GM18951 (cell line): ENCODE results near the gene MAML1.
"Not testable (repeated sequence)": the region's sequence is repeated elsewhere in the genome, so short reads cannot be mapped to it uniquely, and the experiment has no call there.

ENCODE experiments used
- POLR2A ChIP-seq: IDR thresholded peaks from 4 replicates; pipeline ENCODE4 v1.6.1; 2011; ENCODE audit warnings: mild to moderate bottlenecking; ENCODE audit not compliant: insufficient read length, insufficient read depth; ENCODE audit errors: extremely low read depth
- in situ Hi-C: fragments of 300-500 bp; cut with MboI; formaldehyde crosslinking; loops from one replicate; pipeline ENCODE4 v1.12.0; 2022; ENCODE audit warnings: low sequenced_read_pairs, mixed read lengths, inconsistent platforms; ENCODE audit not compliant: unreplicated experiment

Gene MAML1, protein sequence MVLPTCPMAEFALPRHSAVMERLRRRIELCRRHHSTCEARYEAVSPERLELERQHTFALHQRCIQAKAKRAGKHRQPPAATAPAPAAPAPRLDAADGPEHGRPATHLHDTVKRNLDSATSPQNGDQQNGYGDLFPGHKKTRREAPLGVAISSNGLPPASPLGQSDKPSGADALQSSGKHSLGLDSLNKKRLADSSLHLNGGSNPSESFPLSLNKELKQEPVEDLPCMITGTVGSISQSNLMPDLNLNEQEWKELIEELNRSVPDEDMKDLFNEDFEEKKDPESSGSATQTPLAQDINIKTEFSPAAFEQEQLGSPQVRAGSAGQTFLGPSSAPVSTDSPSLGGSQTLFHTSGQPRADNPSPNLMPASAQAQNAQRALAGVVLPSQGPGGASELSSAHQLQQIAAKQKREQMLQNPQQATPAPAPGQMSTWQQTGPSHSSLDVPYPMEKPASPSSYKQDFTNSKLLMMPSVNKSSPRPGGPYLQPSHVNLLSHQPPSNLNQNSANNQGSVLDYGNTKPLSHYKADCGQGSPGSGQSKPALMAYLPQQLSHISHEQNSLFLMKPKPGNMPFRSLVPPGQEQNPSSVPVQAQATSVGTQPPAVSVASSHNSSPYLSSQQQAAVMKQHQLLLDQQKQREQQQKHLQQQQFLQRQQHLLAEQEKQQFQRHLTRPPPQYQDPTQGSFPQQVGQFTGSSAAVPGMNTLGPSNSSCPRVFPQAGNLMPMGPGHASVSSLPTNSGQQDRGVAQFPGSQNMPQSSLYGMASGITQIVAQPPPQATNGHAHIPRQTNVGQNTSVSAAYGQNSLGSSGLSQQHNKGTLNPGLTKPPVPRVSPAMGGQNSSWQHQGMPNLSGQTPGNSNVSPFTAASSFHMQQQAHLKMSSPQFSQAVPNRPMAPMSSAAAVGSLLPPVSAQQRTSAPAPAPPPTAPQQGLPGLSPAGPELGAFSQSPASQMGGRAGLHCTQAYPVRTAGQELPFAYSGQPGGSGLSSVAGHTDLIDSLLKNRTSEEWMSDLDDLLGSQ

DNA sequence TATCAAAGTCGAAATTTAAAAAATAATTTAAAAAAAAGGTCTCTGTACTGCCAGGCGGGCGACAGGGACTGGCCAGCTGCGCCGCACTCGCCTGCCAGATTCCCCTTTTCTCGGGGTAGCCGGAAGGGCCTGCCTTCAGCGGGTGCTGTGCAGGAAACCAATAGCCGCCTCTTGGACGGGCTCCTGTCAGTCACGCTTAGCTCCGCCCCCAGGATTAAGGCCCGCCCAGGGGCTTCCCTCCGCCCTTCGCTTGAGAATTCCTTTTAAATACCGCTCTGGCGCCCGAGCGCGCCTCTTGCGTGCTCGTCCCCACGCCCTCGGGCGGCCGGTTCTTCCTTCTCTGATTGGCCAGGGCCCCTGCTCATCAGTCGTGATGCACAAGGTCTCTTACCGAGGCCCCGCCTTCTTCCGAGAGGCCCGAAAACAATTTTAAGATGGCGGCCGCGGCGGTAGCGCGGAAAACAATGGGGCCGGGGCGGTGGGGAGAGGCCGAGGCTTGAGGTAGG lies at the start of gene MAML1:
MAML1 (plus strand) TSS at position 411 of the 506 bp plus-strand sequence. CDS start 291 bp downstream, outside the sequence.
- TF ChIP-seq POLR2A: peak; percentile 81
- in situ Hi-C loops: no loop called here

DNA sequence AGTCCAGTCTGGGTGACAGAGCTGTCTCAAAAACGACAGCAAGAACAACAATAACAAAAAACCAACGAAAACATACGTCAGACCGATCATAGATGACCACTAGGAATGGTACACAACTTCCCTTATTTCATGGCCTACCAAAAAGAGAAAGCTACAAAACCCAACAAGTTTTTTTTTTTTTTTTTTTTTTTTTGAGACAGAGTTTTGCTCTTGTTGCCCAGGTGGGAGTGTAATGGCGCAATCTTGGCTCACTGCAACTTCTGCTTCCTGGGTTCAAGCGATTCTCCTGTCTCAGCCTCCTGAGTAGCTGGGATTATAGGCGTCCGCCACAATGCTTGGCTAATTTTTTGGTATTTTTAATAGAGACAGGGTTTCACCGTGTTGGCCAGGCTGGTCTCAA lies 43.4 kb upstream of the MAML1 start:
- in situ Hi-C loops: not testable (repeated sequence)

DNA sequence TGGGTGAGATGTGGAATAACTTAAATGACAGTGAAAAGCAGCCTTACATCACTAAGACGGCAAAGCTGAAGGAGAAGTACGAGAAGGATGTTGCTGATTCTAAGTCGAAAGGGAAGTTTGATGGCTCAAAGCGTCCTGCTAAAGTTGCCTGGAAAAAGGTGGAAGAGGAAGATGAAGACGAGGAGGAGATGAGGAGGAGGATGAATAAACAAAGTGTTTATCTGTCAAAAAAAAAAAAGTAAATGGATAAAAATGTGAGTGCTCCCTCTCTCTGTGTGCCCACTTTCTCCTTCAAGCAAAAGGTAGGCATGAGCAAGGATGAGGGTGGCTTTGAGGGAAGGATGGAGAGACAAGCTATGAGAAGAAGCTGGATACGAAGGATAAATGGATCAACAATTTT lies 38.1 kb upstream of the MAML1 start:
- in situ Hi-C loops: no loop called here
- TF ChIP-seq POLR2A: no peak

DNA sequence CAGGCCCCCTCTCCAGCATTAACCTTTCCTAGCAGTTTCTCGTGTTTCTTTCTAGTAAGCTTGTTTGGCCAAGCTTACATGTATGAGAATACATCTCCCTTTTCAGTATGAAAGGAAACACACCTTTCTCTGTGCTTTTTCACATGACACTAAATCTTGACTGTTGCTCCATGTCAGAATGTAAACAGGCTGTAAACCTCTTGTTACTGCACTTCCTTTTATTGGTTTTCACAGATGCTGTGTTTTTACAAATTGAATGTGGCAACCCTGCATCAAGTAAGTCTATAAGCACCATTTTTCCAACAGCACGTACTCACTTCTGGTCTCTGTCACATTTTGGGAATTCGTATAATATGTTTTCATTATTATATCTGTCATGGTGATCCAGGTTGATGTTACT lies 36.0 kb upstream of the MAML1 start:
- TF ChIP-seq POLR2A: no peak
- in situ Hi-C loops: no loop called here

DNA sequence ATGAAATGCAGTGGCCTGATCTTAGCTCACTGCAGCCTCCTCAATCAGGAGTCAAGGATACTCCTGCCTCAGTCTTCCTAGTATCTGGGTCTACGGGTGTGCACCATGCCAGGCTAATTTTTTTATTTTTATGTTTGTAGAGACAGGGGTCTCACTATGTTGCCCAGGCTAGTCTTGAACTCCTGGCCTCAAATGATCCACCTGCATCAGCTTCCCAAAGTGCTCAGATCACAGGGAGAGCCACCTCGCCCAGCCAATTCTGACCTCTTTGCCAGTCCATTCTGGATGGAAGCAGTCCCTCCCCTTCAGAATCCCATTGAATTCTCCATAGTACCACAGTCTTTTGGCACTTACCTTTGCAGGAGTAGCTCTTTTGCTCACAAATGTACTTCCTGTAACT lies 35.5 kb upstream of the MAML1 start:
- in situ Hi-C loops: no loop called here
- no peak for TF ChIP-seq POLR2A

DNA sequence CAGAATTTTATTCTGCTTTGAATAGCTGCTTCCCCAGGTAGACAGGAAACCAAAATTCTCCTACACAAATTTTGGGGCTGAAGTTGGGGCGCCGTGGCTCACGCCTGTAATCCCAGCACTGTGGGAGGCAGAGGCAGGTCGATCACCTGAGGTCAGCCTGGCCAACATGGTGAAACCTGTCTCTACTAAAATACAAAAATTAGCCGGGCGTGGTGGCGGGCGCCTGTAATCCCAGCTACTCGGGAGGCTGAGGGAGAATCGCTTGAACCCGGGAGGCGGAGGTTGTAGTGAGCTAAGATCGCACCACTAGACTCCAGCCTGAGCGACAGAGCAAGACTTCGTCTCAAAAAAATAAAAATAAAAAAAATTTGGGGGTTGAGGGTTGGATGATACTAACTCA lies 35.1 kb upstream of the MAML1 start:
- in situ Hi-C loops: not testable (repeated sequence)

DNA sequence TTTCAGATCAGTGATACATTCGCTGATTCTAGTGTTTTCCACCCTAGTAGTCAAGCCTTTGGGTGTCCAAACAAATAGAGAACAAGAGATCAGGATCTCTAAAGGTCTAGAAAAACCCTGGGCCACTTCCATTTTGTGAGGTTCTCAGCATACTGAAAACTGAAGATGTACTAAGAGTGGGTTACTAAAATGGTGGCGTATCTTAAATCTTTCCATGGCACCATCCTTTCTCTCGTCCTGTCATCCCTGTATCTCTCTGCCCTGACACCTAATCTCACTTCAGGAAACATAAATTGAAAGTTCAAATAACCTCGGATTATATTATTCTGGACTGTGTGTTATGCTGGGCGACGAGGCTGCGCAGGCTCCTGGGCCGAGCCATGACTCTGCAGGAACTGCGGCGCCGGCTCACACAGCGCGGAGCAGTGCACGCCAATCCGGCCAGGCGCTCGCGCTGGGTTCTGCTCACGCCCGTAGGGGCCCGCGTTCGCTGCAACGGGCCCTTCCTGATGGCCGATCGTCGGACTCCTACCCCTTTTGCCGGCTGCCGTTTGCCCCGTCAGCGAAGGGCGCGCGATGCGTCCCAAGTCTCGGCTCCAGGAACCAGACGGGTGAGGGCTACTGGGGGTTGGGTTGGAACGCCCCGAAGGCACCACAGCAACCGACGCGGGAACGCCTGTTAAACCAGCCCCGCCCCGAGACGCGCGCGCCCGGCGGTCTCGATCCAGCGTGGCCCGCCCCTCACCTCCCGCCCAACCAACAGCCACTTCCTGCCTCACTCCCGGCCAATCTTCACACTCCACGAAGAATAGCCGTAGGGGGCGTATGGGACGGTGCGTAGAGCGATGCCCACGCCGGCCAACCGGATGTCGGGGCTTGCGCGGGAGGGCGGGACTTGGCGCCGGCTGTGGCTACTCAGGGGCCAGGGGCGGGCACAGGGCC lies 34.4 kb upstream of the MAML1 start:
- peak; percentile 85 for TF ChIP-seq POLR2A
- in situ Hi-C loops: no loop called here

DNA sequence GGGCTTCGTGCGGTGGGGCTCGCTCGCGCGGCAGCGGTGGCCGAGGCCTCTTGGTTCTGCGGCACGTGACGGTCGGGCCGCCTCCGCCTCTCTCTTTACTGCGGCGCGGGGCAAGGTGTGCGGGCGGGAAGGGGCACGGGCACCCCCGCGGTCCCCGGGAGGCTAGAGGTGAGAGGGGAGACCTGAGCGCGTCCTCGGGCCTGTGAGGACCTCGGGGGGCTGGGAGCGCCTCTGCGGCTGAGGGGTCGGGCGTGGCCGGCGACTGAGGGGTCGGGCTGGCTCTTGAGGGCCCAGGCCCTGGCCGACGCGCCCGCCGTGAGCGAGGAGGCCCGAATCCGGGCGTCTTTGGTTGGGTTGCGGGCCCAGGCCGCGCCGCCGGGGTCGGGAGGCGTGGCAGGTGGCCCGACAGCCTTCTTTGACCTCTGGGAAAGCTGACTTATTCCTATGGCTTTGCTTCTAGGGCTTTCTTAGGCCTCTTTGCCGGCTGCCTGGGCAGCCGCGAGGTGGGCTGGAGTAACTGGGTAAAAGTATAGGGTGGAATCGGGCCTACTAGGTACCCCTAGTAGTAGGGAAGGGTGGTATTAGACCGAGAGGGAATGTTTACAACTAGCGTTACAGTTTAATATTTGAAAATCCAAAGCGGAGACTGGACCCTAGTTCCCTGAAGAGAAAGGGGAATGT lies 33.5 kb upstream of the MAML1 start, which contains the start of gene CANX:
CANX (plus strand) TSS at position 33 of the 681 bp plus-strand sequence. CDS start 6,715 bp downstream, outside the sequence.
- in situ Hi-C loops: no loop called here
- peak; percentile 81 for TF ChIP-seq POLR2A

DNA sequence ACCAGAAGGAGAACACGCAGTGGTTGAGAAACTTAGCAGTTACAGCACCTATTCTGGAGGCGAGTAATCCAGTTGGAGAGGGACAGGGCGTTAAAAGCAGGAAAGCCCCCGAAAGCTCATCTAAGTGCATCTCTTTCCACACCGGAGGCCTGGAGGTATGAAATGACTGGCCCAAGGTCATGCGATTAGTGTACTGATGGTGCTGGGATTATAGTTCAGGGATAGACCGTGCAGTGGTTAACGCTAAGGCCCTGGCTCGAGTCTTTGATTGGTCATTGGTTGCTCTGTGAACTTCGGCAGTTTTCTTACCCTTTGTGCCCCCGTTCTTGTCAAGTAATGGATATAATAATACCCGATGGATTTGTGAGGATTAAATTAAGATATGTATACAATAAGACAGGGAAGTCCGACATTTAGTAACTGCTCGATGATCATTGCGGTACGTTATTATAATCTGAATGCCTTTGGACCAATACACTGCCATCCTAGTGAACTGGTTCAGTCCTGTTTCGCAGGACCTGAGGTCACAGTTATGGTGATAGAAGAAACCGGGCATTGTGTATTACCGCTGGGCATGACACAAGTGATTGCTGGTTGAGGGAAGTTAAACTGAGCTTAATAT lies 32.9 kb upstream of the MAML1 start:
- peak; percentile 39 for TF ChIP-seq POLR2A
- in situ Hi-C loops: no loop called here

DNA sequence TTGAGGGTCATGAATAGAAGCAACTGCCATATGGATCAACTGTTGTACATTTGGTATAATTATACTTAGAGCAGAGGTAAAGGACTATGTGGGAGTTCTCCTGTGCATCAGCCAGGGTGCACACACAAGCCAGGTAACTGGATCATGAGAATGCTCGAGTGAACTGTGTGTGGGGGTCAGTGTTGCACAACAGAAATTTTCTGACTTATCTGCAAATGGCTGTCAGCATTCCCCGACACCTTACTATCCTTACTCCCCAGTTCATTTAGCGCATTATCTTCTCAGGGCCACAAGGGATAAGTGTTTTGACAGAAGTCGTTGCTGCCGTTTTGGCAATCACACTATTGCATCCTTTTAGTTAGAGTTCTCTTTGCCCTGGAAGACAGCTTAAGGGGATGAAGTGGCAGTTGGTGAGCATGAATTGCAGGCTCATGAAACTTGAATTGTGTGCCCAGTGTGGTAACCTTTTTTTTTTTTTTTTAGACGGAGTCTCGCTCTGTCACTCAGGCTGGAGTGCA lies 32.2 kb upstream of the MAML1 start:
- in situ Hi-C loops: no loop called here
- TF ChIP-seq POLR2A: no peak

DNA sequence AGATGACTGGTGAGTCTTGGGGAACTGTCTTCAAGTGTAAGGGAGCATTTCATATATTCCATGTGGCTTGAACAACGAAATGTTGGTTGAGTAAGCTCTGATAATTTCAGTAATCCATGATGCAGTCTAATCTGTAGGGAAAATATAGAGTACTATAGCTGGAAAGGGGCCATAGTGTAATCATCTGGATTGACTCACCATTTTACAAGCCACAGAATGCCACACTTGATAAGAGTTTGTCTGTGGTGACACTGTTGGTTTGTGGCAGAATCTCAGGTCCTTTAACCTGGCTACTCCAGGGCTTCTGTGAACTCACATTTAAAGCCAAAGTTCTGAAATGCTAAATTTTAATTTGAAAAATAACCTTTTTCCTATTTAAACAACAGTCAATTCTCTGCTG lies 16.3 kb upstream of the MAML1 start:
- TF ChIP-seq POLR2A: no peak
- in situ Hi-C loops: no loop called here
